GM19351 (cell line): ENCODE measurements around the gene MYADML2.
"Not testable (repeated sequence)": the region's sequence is repeated elsewhere in the genome, so short reads cannot be mapped to it uniquely, and the experiment has no call there.

Experiments used
- ATAC-seq: cut with Tn5 transposase; IDR thresholded peaks from one replicate; pipeline ENCODE4 v1.9.1; 2021; ENCODE audit warnings: mild to moderate bottlenecking, moderate library complexity; ENCODE audit not compliant: unreplicated experiment

The MYADML2 gene

DNA sequence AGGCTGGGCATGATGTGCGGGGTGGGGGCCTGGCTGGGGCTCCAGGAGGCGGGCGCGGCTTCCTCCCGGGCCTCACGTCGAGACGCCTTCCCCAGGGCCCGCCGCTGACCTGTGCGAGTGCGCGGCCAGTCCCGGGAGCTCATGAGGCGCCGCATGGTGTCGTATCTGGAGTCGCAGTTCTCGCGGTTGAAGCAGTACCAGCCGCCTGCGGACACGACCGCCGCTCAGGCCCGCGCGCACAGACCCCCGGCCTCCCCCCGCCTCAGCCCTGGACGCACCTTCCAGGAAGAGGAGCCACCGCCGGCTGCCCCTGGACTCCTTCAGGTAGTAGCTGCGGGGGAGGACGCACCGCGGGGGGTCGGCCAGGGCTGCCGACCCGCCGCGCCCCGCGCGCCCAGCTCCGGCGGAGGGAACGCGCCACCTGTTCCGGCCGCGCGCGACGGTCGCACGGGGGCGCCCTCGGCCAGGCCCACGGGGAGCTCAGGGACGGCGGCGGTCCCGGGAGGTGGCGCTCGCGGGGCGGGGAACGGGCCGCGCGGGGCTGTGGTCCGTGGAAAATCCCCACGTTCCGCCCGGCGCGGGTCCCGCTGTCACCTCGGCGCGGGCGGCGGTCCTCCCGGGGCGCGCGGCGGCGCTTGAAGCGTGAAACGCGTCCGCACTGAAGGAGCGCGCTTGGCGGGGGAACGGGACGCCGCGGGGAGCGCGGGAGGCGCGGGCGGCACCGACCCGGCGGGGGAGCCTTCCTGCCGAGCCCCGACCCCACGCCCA lies 12.5 kb upstream of the MYADML2 start:
- no peak for ATAC-seq

GRCh38 chr17:81958633-81959342 lies 11.8 kb upstream of the MYADML2 start:
- ATAC-seq = no peak

GRCh38 chr17:81957691-81958432 lies 10.8 kb upstream of the MYADML2 start:
- ATAC-seq = no peak

GRCh38 chr17:81956607-81957589 lies 9.9 kb upstream of the MYADML2 start:
- ATAC-seq = no peak

DNA sequence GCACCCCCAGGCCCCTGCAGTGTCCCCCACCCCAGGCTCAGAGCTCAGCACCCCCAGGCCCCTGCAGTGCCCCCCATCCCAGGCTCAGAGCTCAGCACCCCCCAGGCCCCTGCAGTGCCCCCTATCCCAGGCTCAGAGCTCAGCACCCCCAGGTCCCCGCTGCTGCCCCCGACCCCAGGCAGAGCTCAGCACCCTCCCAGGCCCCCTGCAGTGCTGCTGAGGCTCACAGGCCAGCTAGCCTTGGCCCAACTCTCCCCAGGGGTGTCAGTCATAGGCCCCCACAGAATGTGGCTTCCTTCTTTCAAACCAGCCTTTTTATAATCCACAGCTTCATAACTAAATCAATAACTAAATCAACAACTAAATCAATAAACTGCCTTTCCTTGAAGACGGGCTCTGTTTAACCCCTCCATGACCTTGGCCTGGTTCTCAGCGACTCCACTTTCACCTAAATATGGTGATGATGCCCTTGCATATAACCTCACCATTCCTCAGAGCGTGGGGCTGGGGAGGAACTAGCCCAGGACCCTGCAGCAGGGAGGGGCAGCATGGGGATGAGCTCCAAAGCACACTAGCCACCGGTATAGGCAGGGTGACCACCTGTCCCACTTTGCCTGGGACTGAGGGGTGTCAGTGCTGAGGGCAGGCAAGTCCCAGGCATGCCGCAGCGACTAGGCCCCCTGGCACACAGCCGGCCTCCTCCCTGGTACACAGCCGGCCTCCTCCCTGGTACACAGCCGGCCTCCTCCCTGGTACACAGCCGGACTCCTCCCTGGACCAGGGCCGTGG lies 8.9 kb upstream of the MYADML2 start:
- no peak for ATAC-seq

GRCh38 chr17:81955058-81955681 lies 8.1 kb upstream of the MYADML2 start:
- no peak for ATAC-seq

DNA sequence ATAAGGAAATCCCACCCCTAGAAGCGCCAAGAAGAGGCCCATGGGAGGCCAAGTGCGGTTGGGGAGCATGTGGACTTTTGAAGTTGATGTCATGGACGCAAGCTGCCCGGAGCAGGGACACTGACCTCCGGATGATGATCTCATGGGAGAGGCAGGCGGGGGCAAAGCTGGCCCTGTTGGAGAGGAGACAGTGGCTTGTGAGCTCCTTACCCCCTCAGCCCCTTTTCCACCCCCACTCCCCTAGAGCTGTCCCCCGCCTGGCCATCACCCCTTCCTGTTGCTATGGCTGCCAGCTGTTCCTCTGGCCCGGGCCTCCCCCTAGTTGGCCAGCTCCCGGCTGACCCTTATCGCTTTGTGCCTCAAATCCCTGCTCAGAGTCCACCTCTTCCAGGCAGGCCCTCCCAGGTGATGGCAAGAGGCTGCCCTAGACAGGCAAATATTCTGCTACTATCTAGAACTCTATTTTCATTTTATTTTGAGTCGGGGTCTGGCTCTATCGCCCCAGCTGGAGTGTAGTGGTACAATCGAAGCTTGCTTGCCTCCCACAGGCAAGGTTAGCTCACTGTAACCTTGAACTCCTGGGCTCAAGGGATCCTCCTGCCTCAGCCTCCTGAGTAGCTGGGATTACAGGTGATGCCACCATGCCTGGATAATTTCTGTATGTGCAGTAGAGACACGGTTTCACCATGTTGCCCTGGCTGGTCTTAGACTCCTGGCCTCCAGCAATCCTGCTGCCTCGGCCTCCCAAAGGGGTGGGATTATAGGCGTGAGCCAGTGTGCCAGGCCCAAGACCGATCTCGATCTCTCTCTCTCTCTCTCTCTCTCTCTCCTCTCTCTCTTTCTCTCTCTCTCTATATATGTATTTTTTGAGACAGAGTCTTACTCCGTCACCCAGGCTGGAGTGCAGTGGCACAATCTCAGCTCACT lies 7.4 kb upstream of the MYADML2 start:
- ATAC-seq = no peak

GRCh38 chr17:81953443-81953842 lies 6.4 kb upstream of the MYADML2 start:
- ATAC-seq = not testable (repeated sequence)

- ATAC-seq = no peak
These were observed 5.8 kb upstream of the MYADML2 start for GRCh38 chr17:81952792-81953228.

DNA sequence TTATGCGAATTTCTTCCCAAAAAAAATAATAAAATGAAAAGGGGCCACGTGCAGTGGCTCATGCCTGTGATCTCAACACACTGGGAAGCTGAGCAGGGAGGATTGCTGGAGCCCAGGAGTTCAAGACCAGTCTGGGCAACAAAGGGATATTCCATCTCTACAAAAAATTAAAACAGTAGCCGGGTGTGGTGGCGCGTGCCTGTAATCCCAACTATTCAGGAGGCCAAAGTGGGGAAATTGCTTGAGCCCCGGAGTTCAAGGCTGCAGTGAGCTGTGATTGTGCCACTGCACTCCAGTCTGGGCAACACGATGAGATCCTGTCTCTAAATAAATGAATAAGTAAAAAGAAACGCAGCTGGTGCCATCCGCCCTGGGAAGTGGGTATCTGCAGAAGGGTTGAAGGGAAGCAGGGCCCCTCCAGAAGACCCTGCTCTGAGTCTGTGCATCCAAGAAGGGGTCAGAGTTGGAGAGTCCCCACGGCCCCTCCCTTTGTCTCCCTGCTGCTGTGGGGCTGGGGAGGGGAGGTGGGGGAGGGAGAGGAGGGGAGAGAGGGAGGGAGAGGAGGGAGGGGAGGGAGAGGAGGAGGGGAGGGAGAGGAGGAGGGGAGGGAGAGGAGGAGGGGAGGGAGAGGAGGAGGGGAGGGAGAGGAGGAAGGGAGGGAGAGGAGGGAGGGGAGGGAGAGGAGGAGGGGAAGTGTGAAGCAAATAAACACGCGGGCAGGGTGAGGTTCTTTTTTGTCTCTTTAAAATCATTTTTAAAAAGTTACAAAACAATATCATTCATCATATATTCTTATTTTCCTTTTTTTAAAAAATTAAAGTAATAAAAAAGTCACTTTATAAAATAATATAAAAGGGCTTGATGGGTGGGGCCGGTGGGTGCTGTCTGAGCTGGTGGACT lies 5.0 kb upstream of the MYADML2 start:
- ATAC-seq = no peak

GRCh38 chr17:81950501-81950900 lies 3.5 kb upstream of the MYADML2 start:
- ATAC-seq = no peak

- ATAC-seq = no peak
These were observed 1.8 kb upstream of the MYADML2 start for GRCh38 chr17:81948635-81949378.

GRCh38 chr17:81944858-81945257 lies 2.2 kb downstream of the MYADML2 start:
- ATAC-seq = no peak

GRCh38 chr17:81942167-81942553 lies 4.9 kb downstream of the MYADML2 start:
- no peak for ATAC-seq

GRCh38 chr17:81941484-81942166 lies 5.4 kb downstream of the MYADML2 start:
- ATAC-seq = no peak
